ENCODE results near the gene IL26.

DNA sequence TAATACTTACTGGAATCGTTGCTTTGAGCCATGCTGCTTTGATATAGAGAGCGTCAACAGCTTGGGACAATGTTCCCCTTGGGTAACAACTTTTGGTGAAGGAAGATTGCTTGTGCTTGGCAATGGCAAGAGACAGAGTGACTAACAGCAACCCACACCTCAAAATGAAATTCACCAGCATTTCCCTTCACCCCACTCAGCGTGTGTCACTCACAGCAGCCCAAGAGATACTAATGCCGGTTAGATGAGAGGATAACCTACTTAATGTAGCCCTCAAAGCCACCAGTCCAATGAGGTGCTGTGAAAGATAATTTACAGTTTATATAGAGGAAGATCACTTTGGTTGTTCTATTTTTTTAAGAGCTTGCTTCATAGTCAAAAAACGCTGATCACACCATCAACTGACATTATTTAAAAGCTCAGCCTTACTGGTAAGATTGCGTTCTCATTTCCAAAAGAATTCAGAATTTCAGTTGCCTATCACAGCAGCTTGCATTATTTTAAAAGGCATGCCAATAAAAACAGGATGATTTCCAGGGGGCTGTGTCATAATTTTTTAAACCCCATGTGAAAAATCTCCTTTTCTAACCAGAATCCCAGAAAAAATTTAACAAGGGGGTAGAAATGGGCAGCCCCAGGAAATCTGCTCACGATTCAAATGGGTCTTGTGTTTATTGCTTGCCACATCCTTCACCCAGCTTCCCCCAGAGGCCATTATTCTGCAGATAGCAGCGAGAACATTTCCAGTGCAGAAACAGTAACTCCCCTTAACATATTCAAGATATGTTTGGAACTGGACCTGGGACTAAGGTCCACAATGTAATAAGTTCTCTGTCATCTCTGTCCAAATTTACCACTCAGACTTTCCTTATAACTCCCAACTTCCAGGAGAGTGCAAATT is at the start of gene IL26:
- TF ChIP-seq, protein P1, sequence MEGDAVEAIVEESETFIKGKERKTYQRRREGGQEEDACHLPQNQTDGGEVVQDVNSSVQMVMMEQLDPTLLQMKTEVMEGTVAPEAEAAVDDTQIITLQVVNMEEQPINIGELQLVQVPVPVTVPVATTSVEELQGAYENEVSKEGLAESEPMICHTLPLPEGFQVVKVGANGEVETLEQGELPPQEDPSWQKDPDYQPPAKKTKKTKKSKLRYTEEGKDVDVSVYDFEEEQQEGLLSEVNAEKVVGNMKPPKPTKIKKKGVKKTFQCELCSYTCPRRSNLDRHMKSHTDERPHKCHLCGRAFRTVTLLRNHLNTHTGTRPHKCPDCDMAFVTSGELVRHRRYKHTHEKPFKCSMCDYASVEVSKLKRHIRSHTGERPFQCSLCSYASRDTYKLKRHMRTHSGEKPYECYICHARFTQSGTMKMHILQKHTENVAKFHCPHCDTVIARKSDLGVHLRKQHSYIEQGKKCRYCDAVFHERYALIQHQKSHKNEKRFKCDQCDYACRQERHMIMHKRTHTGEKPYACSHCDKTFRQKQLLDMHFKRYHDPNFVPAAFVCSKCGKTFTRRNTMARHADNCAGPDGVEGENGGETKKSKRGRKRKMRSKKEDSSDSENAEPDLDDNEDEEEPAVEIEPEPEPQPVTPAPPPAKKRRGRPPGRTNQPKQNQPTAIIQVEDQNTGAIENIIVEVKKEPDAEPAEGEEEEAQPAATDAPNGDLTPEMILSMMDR (IDR thresholded peaks at IDR 0.05), result no peak
- TF ChIP-seq POLR2A (IDR thresholded peaks at IDR 0.05), result no peak
- TF ChIP-seq POLR2AphosphoS5 (IDR thresholded peaks at IDR 0.05), result peak in 1 of 4 donors; percentile 25
- no peak for TF ChIP-seq EP300 (IDR thresholded peaks at IDR 0.05)

All from sigmoid colon (tissue), 4 donors.